Subcutaneous adipose tissue (tissue), 4 donors: ENCODE results near the gene TMEM138. TPM values are rescaled to one million over a fixed set of nuclear protein-coding genes. Genes with fewer than 3 reads are reported as not detected.

ENCODE experiments used
- total RNA-seq, 4 donors: library from RNA; depleted of rRNA; stranded (reverse); fragments of >200 nt; gene quantifications; one replicate each; pipeline ENCODE4 v1.1.0, GENCODE V29; 2016
- TF ChIP-seq, protein P1 (sequence below): fragments of 450-650 bp; IDR thresholded peaks from one replicate; pipeline ENCODE4 v1.5.1; 2016; ENCODE audit warnings: low read depth, mild to moderate bottlenecking, control low read depth, antibody characterized with exemption, moderate library complexity

Gene TMEM138
- total RNA-seq: 10 to 100 TPM; 18.5 to 55.8 (median 22.3) TPM

DNA sequence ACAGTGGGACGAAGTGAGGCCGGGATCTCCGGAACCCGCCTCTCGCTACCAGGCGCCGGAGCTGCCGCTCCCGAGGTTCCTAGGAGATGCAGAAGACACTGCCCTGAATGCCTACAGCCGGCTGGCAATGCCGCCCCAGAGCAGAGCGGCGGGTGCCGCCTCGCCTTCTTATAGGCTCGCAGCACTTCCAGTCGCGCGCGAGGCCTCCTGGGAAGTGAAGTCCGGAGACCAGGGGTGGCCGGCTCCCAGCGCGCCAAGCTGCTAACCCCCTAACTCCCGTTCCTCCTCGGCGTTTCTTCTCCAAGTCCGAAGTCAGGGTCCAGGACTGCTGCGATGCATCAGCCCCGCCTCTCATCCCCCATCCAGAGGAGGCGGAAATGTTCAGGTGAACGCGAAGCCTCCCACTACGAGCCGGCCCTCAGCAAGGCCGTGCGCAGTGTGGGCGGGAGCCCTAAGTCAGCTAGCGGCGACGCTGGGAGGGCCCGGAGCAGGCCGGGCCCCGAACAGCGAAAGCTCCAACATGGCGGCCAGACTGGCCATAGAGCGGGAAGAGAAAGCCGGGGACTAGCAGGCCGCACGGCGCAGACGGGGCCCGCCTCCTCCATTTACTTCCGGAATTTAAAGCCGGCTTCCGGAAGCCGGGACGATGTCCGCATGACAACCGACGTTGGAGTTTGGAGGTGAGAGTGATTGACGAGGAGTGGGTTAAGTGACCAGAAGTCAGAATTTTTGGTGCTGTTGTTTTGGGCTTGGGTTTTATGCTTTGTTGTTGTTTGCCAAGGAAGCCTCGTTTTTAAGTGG lies at the start of gene TMEM138, which contains the start of gene CYB561A3:
TMEM138 (plus strand) TSS at position 634 of the 801 bp plus-strand sequence. CDS start 2,017 bp downstream, outside the sequence.
CYB561A3 (minus strand) TSS at position 142 of the 801 bp plus-strand sequence. CDS start 5,169 bp downstream, outside the sequence.
- TF ChIP-seq, protein P1, sequence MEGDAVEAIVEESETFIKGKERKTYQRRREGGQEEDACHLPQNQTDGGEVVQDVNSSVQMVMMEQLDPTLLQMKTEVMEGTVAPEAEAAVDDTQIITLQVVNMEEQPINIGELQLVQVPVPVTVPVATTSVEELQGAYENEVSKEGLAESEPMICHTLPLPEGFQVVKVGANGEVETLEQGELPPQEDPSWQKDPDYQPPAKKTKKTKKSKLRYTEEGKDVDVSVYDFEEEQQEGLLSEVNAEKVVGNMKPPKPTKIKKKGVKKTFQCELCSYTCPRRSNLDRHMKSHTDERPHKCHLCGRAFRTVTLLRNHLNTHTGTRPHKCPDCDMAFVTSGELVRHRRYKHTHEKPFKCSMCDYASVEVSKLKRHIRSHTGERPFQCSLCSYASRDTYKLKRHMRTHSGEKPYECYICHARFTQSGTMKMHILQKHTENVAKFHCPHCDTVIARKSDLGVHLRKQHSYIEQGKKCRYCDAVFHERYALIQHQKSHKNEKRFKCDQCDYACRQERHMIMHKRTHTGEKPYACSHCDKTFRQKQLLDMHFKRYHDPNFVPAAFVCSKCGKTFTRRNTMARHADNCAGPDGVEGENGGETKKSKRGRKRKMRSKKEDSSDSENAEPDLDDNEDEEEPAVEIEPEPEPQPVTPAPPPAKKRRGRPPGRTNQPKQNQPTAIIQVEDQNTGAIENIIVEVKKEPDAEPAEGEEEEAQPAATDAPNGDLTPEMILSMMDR: no peak

DNA sequence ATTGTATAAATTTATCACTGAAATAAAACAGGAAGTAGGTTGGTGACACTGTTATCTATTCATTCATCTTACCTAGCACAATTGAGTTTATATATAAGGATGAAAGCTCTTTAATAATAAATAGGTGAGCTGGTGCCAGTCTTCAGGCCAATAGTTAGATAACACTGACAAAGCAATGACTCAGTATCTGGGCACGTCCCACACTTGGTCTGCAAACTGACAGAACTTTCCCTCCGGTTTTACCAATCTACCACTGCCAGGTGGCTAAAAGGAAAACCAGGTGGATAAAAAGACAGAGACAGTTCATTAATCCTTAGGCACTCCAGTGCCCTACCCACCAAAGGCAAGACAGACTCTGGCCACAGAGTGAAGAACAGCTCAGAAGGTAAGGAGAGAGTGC lies 46.9 kb upstream of the TMEM138 start:
- TF ChIP-seq, protein P1: no peak

DNA sequence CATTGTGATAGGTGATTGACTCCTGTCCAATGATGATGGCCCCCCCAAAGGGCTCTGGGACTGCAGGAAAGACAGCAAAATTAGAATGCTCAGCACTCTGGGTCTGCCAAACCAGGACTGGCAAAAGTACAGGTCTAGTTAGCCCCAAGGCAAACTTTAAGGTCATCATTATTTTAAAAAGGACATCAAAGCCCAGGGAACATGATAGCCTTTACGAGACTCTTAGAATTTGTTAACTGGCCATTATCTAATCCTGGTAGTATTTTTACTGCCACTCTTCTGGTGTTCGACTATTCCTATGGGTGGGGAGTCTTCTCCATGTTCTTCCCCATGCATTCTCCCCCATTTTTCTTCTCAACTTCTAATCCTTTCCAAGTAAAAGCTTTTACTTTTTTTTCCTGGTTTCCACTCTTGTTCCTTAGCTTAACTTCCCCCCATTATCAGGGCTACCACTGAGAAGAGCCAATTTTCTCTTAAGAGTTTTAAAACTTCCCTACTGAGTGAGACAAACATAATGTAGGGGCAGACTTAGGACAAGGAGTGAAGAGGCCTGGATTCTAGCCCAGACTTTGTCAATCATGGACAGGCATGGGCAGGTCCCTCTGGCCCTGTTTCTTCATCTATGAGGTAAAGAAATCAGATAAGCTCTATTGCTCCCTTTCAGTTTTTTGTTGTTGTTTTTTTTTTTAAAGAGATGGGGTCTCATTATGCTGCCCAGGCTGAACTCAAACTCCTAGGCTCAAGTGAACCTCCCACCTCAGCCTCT lies 36.3 kb upstream of the TMEM138 start:
- TF ChIP-seq, protein P1: no peak

DNA sequence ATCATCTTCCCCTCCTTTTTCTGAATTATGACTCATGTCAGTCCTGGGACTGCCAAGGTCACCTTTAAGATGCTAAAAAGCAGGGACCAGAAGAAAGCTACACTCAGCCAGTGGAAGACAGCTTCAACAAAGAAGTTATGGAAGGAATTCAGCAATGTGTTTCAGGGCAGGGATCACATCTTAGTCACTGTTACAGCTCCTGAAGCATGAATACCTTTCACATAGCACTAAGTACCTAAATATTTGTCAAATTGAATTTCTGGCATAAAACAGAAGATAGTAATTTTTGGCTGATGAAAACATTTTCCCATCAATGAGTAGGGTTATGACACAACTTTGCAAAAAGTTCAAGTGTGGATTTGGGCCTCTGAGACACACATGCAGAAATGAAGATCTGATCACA lies 34.5 kb upstream of the TMEM138 start:
- TF ChIP-seq, protein P1: no peak

DNA sequence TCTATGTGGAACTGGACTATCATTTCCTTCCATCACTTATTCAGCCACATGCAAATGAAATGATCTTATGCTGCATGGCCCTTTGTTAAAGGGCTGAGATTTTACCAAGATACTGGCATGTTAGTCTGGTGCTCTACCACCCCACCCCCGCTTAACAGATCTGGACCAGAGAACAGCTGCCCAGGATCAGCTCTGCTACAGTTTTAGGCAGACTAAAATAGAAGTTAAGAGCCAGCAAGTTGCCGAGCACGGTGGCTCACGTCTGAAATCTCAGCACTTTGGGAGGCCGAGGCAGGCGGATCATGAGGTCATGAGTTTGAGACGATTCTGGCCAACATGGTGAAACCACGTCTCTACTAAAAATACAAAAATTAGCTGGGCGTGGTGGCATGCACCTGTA lies 33.8 kb upstream of the TMEM138 start:
- TF ChIP-seq, protein P1: no peak

DNA sequence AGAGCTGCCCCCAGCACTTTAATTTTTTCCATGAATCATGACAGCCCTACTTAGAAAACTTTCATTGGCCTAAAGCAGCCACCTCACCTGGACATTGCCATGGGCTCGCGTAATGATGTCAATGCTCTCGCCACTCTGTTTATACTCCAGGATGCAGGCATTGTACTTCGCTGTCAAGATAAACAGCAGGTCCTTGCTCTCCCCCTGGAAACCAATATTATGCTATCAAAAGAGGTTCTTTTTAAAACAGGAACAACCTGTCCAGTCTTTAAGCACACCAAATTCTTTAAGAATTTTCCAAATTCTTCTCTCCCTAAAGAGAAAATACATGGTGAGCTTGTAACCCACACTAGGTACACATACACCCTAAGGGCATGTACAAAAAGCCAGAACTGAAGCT lies 32.3 kb upstream of the TMEM138 start:
- TF ChIP-seq, protein P1: no peak

DNA sequence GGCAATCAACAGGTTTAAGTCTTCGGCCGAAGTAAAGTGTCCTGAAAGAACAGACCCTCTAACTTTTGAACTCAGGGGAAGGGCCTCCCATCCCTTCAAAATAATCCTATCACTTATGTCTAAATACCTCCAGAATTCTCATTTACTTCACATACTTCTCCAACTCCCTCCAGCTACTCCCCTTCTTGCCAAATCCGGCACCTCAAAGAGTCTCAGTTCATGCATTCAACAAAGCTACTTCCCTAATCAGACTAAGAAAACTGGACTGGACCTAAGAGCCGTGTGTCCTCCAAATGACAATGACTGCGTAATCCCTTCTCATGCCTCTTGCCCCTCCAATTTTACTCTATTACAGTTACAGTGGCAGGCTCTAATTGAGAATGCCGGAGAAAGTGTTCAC lies 30.5 kb upstream of the TMEM138 start:
- TF ChIP-seq, protein P1: no peak
